K562 (cell line): Measurements from ENCODE around the gene ZNF439. TPM values are rescaled to one million over a fixed set of nuclear protein-coding genes. Genes with fewer than 3 reads are reported as not detected.

Source experiments
- BRD9 ChIP-seq: fragments of 450-650 bp; IDR thresholded peaks from 2 replicates; pipeline ENCODE4 v1.6.1; 2018; ENCODE audit warnings: low read depth; ENCODE audit not compliant: partially characterized antibody
- CSDE1 ChIP-seq, 2 experiments: fragments of 450-650 bp; IDR thresholded peaks; 2 replicates each; pipeline ENCODE4 v1.6.1; 2016; ENCODE audit warnings: mild to moderate bottlenecking in 1 of 2
- L3MBTL2 ChIP-seq: fragments of 450-650 bp; IDR thresholded peaks from 2 replicates; pipeline ENCODE4 v1.6.1; 2016; ENCODE audit warnings: mild to moderate bottlenecking, moderate library complexity
- MEIS2 ChIP-seq: fragments of 450-650 bp; IDR thresholded peaks from 2 replicates; pipeline ENCODE4 v1.6.1; 2014; ENCODE audit warnings: mild to moderate bottlenecking; ENCODE audit not compliant: partially characterized antibody
- MGA ChIP-seq: fragments of 450-650 bp; IDR thresholded peaks from 2 replicates; pipeline ENCODE4 v1.6.1; 2016; ENCODE audit warnings: mild to moderate bottlenecking, moderate library complexity
- PHF21A ChIP-seq: fragments of 450-650 bp; IDR thresholded peaks from 2 replicates; pipeline ENCODE4 v1.6.1; 2017; ENCODE audit warnings: low read depth, borderline replicate concordance
- PKNOX1 ChIP-seq: fragments of 450-650 bp; IDR thresholded peaks from 2 replicates; pipeline ENCODE4 v1.6.1; 2016
- RREB1 ChIP-seq: fragments of 250-450 bp; sonication (Bioruptor Pico); IDR thresholded peaks from 2 replicates; pipeline ENCODE4 v1.4.0; 2020
- TARDBP ChIP-seq: fragments of 450-650 bp; IDR thresholded peaks from 2 replicates; pipeline ENCODE4 v1.6.1; 2016
- ZNF124 ChIP-seq: sonication (generic); formaldehyde crosslinking; IDR thresholded peaks from 2 replicates; pipeline ENCODE4 v1.8.1; 2022; ENCODE audit warnings: missing genetic modification reagents
- polyA plus RNA-seq, 8 experiments: library from polyadenylated mRNA; depleted of rRNA in 4 of 8; stranded (reverse) in 5 of 8; unstranded in 3 of 8; fragments of >200 nt; fragmentation: Nextera tagmentation in 2 of 8; fragmentation: Illumina TruSeq in 1 of 8; extraction: Ambion mirVana in 2 of 8; extraction: Trizol in 1 of 8; gene quantifications; 2 replicates each; pipeline versions ENCODE4 v1.2.1 to v1.2.3, GENCODE V29; 2011 to 2014; ENCODE audit warnings: inconsistent platforms in 1 of 8, missing spikeins in 1 of 8
- total RNA-seq, 7 experiments: library from RNA; depleted of rRNA in 6 of 7; stranded (reverse); fragments of >200 nt in 6 of 7; fragmentation: Illumina TruSeq in 2 of 7; extraction: Trizol in 2 of 7; gene quantifications; 2 replicates each; pipeline versions ENCODE4 v1.2.1 to v1.2.3, GENCODE V29; 2011 to 2021; ENCODE audit warnings: low replicate concordance in 1 of 7

Gene ZNF439
- total and polyA plus RNA-seq, 9 of the 15 experiments (the other 6 are each of a cell fraction or from before 2014, with no cell fraction given), result 0.04 to 0.18 (median 0.10) TPM; not detected in 3

GRCh38 chr19:11821474-11822109 is 26.9 kb upstream of the ZNF439 start (continued):
- no peak; the same call in 1 of the 2 replicates for TF ChIP-seq MGA
- TF ChIP-seq L3MBTL2, result peak; percentile 67
- TF ChIP-seq RREB1, result no peak
- TF ChIP-seq BRD9, result no peak
- TF ChIP-seq PKNOX1, result peak; percentile 64
- TF ChIP-seq TARDBP, result no peak
- TF ChIP-seq CSDE1 (IDR thresholded peaks at IDR 0.05), result no peak
- no peak for TF ChIP-seq ZNF124 (CRISPR knock-in tag)
- TF ChIP-seq MEIS2, result peak; percentile 67
- TF ChIP-seq PHF21A, result no peak
